Right renal pelvis (tissue), 4 donors: ENCODE data around the gene OR1J2. TPM values are rescaled to one million over a fixed set of nuclear protein-coding genes. Genes with fewer than 3 reads are reported as not detected.

Experiments
- DNase-seq, 4 donors: peaks; one replicate each; pipeline ENCODE4 v3.0.0-alpha.2; 2013; ENCODE audit warnings: low read depth in 4 of 4, low spot score in 3 of 4, missing footprints in 1 of 4
- polyA plus RNA-seq, 4 donors: library from polyadenylated mRNA; unstranded; fragments of 120-200 nt; gene quantifications; one replicate each; pipeline ENCODE4 v1.2.1, GENCODE V29; 2013; ENCODE audit not compliant: insufficient read length in 4 of 4

The OR1J2 gene
- polyA plus RNA-seq, 4 donors = not detected

GRCh38 chr9:122546196-122546595 is 35.6 kb downstream of the OR1J2 start:
- no peak for DNase-seq

- DNase-seq = no peak
Measured at GRCh38 chr9:122551371-122551770, 40.8 kb downstream of the OR1J2 start.

GRCh38 chr9:122552812-122553211 is 42.2 kb downstream of the OR1J2 start, which contains the start of gene OR1N2:
OR1N2 (plus strand) TSS chr9:122553112; CDS start chr9:122553212, 100 bp downstream.
- no peak for DNase-seq

Other genes with a start within 250 kb of the OR1J2 start
- 10 to 100 TPM; 33.9 to 41.9 (median 38.9) TPM for gene RBM18, start 246.0 kb upstream of the OR1J2 start, polyA plus RNA-seq
- 10 to 100 TPM; 39.4 to 47.1 (median 44.9) TPM for gene MRRF, start 245.9 kb upstream of the OR1J2 start, polyA plus RNA-seq
- gene PTGS1, start 139.8 kb upstream of the OR1J2 start, polyA plus RNA-seq = 1 to 10 TPM; 5.6 to 8.6 (median 5.6) TPM
- gene OR1J1, start 32.9 kb upstream of the OR1J2 start, polyA plus RNA-seq = not detected
- gene OR1J4, start 8.3 kb downstream of the OR1J2 start, polyA plus RNA-seq = not detected
- gene OR1N1, start 16.5 kb downstream of the OR1J2 start, polyA plus RNA-seq = not detected
- gene OR1N2, start 42.3 kb downstream of the OR1J2 start, polyA plus RNA-seq = not detected
- under 1 TPM; 0.17 to 0.30 (median 0.20) TPM for gene OR1L8, start 72.6 kb downstream of the OR1J2 start, polyA plus RNA-seq
- gene OR1Q1, start 103.9 kb downstream of the OR1J2 start, polyA plus RNA-seq = not detected
- gene OR1B1, start 146.8 kb downstream of the OR1J2 start, polyA plus RNA-seq = not detected
- gene OR1L1, start 150.9 kb downstream of the OR1J2 start, polyA plus RNA-seq = not detected
- not detected for gene OR1L3, start 164.3 kb downstream of the OR1J2 start, polyA plus RNA-seq
- gene OR1L4, start 213.2 kb downstream of the OR1J2 start, polyA plus RNA-seq = not detected
- gene OR1L6, start 231.5 kb downstream of the OR1J2 start, polyA plus RNA-seq = not detected